Muscle of leg (tissue), 11 donors: ENCODE data around the gene CYP1B1. TPM values are rescaled to one million over a fixed set of nuclear protein-coding genes. Genes with fewer than 3 reads are reported as not detected.
"Not testable (repeated sequence)": the region's sequence is repeated elsewhere in the genome, so short reads cannot be mapped to it uniquely, and the experiment has no call there.

ENCODE experiments used
- DNase-seq: peaks from one replicate; pipeline ENCODE4 v3.0.0; 2013
- H3K27ac ChIP-seq: one replicate; pipeline ENCODE4 v1.5.1; 2013; ENCODE audit warnings: mild to moderate bottlenecking, low read length, control low read depth
- H3K27me3 ChIP-seq: one replicate; pipeline ENCODE4 v1.6.1; 2013; ENCODE audit warnings: low read length; ENCODE audit not compliant: control insufficient read depth, insufficient read depth
- H3K36me3 ChIP-seq: one replicate; pipeline ENCODE4 v1.6.1; 2013; ENCODE audit warnings: low read length; ENCODE audit not compliant: control insufficient read depth, insufficient read depth
- H3K4me1 ChIP-seq: one replicate; pipeline ENCODE4 v1.6.1; 2013; ENCODE audit warnings: low read length; ENCODE audit not compliant: control insufficient read depth, insufficient read depth
- H3K4me3 ChIP-seq: one replicate; pipeline ENCODE4 v1.5.1; 2013; ENCODE audit warnings: low read length, control low read depth
- H3K9me3 ChIP-seq: replicated peaks from 2 replicates; pipeline ENCODE4 v1.6.1; 2013; ENCODE audit warnings: low read depth, low read length; ENCODE audit not compliant: control insufficient read depth
- WGBS: methylation state at CpG from one replicate; pipeline ENCODE4 v1.1.5; 2013; ENCODE audit warnings: missing lambda C conversion rate; ENCODE audit not compliant: insufficient coverage; 5-methylcytosine and 5-hydroxymethylcytosine counted together
- polyA plus RNA-seq, 8 donors: library from polyadenylated mRNA; unstranded; fragments of 120-200 nt; gene quantifications; one replicate each; pipeline versions ENCODE4 v1.2.1 to v1.2.3, GENCODE V29; 2013; ENCODE audit warnings: inconsistent platforms in 1 of 8, low replicate concordance in 1 of 8; ENCODE audit not compliant: insufficient read length in 8 of 8, insufficient read depth in 1 of 8
- total RNA-seq: library from RNA; stranded (reverse); fragments of 120-200 nt; gene quantifications from one replicate; pipeline ENCODE4 v1.2.4, GENCODE V29; 2013

Gene CYP1B1
- total and polyA plus RNA-seq, 9 donors = 1.3 to 12.7 (median 3.6) TPM

DNA sequence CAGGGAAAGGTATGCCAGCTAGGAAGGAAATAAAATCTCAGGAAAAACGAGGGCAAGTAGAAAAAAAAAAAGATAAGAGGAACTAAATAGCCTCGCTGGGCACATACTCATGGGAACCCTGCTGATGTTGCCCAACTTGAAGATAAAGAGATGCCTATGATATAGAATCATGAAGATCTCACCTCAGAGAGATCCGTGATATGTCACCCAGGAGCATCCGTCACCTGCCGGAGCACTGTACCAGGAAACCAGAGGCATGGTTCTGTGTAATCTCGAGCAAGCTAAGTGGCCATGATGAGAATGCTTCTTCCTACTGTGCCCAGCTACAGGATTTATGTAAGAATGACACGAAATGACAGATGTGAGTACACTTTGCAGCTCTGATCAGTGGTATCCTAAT is 40.0 kb downstream of the CYP1B1 start:
- Histone ChIP-seq H3K9me3 (no peaks in the 10 kb centered on the region), H3K36me3 (no peaks in the 10 kb centered on the region), H3K27ac (no peak overlapping the region), H3K4me1 (peaks cover 8% of the 10 kb centered on the region), H3K27me3 (peaks cover 21% of the 10 kb centered on the region), H3K4me3 (no peak overlapping the region)
- 85% methylated on average over 7 of the region's 7 CpGs for WGBS
- DNase-seq = no peak

DNA sequence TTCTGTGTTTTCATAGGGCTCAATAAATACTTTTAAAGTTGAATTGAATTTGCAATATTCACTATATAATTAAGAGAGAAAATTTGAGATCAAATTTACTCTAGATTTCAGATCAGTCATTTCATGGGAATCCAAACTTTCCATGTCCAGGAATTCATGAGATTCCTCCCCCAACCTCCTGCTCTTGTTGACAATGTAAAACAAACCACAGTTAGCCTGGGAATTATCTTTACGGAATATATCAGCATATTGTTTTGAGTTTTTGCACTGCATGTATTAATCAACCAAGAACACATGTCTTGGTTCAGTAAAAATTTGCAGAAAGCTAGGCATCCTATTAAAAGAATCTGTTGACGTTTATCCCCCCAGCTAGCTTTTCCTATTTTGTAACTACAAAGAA is 42.3 kb downstream of the CYP1B1 start:
- DNase-seq = no peak
- 100% methylated on average over 1 of the region's 2 CpGs for WGBS
- Histone ChIP-seq H3K4me1 (peaks cover 8% of the 10 kb centered on the region), H3K27me3 (peaks cover 18% of the 10 kb centered on the region), H3K4me3 (no peak overlapping the region), H3K9me3 (no peaks in the 10 kb centered on the region), H3K36me3 (no peaks in the 10 kb centered on the region), H3K27ac (no peak overlapping the region)

GRCh38 chr2:38032946-38033345 is 43.0 kb downstream of the CYP1B1 start:
- Histone ChIP-seq H3K27ac (no peak overlapping the region), H3K9me3 (no peaks in the 10 kb centered on the region), H3K4me3 (no peak overlapping the region), H3K27me3 (peaks cover 12% of the 10 kb centered on the region), H3K4me1 (peaks cover under 1% of the 10 kb centered on the region), H3K36me3 (no peaks in the 10 kb centered on the region)
- no CpG with 5 or more reads among the region's 2 CpGs for WGBS
- DNase-seq = no peak

DNA sequence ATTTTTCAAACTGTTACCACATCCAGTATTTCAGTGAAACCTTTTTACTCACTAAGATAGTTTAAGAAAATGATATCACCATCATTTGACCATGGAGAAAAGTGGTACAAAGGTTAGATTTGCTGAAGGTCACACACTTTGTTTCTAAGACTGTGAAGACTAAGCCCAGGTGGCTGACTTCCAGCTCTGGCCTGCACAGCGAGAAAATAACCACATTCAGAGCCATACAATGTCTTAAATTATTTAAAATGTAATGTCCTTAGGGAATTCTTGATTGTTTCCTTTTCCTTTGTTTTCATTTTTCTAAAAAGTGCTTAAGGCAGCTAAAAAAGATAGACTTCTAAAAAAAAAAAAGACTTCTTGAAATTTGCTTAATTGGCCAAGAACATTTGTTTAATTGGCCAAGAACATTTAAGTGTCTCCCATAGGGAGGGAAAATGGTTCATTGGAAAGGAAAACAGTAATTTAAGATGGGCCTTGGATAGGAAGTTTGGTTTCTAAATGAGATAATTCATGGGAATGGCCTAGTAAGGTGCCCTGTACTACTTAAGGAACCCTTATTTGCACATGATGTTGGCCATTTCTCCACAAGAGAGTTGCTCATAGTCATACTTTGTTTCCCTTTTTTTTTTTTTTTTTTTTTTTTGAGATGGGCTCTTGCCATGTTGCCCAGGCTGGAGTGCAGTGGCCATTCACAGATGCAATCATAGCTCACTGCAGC is 45.2 kb downstream of the CYP1B1 start:
- Histone ChIP-seq H3K27me3 (no peaks in the 10 kb centered on the region), H3K9me3 (no peaks in the 10 kb centered on the region), H3K4me3 (no peak overlapping the region), H3K4me1 (no peaks in the 10 kb centered on the region), H3K27ac (no peak overlapping the region), H3K36me3 (no peaks in the 10 kb centered on the region)
- DNase-seq = peak; percentile 68
- WGBS = no CpG with 5 or more reads among the region's 1 CpG

GRCh38 chr2:38029512-38029911 is 46.4 kb downstream of the CYP1B1 start:
- Histone ChIP-seq H3K36me3 (no peaks in the 10 kb centered on the region), H3K27ac (no peak overlapping the region), H3K27me3 (no peaks in the 10 kb centered on the region), H3K9me3 (no peaks in the 10 kb centered on the region), H3K4me1 (no peaks in the 10 kb centered on the region), H3K4me3 (no peak overlapping the region)
- no peak for DNase-seq
- 93% methylated on average over 2 of the region's 5 CpGs for WGBS

- Histone ChIP-seq H3K27me3 (no peaks in the 10 kb centered on the region), H3K4me1 (no peaks in the 10 kb centered on the region), H3K9me3 (no peaks in the 10 kb centered on the region), H3K4me3 (no peak overlapping the region), H3K27ac (no peak overlapping the region), H3K36me3 (no peaks in the 10 kb centered on the region)
- WGBS = 71% methylated on average over 2 of the region's 4 CpGs
- no peak for DNase-seq
Observed at GRCh38 chr2:38028829-38029228, 47.1 kb downstream of the CYP1B1 start.

- Histone ChIP-seq H3K9me3 (no peaks in the 10 kb centered on the region), H3K4me1 (no peaks in the 10 kb centered on the region), H3K27ac (no peak overlapping the region), H3K27me3 (no peaks in the 10 kb centered on the region), H3K36me3 (no peaks in the 10 kb centered on the region), H3K4me3 (no peak overlapping the region)
- no peak for DNase-seq
- 57% methylated on average over 1 of the region's 2 CpGs for WGBS
Observed at GRCh38 chr2:38026846-38027245, 49.1 kb downstream of the CYP1B1 start.

DNA sequence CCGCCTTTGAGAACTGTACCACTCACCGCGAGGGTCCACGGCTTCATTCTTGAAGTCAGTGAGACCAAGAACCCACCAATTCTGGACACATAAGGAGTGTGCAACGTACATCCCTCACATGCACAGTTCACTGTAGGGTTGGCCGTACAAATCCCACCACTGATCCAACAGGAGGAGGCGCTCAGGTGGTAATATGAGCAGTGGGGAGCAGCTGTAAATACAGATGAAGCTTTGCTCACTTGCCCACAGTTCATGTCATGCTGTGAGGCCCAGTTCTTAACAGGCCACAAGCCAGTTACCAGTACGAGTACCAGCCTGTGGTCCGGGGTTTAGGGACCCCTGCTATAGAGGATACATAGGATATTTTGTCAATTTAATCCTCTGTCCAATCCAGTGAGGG is 54.4 kb downstream of the CYP1B1 start:
- no peaks in the 10 kb centered on the region for H3K27me3 ChIP-seq
- no peak overlapping the region for H3K27ac ChIP-seq
- no peak for DNase-seq
- H3K4me1 ChIP-seq = no peaks in the 10 kb centered on the region
- H3K9me3 ChIP-seq = no peaks in the 10 kb centered on the region
- no peak overlapping the region for H3K4me3 ChIP-seq
- no peaks in the 10 kb centered on the region for H3K36me3 ChIP-seq
- 100% methylated on average over 3 of the region's 9 CpGs for WGBS

- not testable (repeated sequence) for H3K4me3 ChIP-seq, DNase-seq, H3K36me3 ChIP-seq, H3K4me1 ChIP-seq, H3K27ac ChIP-seq, H3K9me3 ChIP-seq, H3K27me3 ChIP-seq
- 96% methylated on average over 23 of the region's 33 CpGs for WGBS
Observed at GRCh38 chr2:38020359-38021069, 55.4 kb downstream of the CYP1B1 start.

GRCh38 chr2:38017836-38018235 is 58.1 kb downstream of the CYP1B1 start:
- no peaks in the 10 kb centered on the region for H3K4me1 ChIP-seq
- DNase-seq = no peak
- no peak overlapping the region for H3K27ac ChIP-seq
- WGBS = 73% methylated on average over 3 of the region's 7 CpGs
- H3K9me3 ChIP-seq = no peaks in the 10 kb centered on the region
- no peaks in the 10 kb centered on the region for H3K36me3 ChIP-seq
- no peaks in the 10 kb centered on the region for H3K27me3 ChIP-seq
- no peak overlapping the region for H3K4me3 ChIP-seq
